GM12878 (cell line): ENCODE data around the gene UBASH3A. TPM values are rescaled to one million over a fixed set of nuclear protein-coding genes. Genes with fewer than 3 reads are reported as not detected.

Experiments
- ATAC-seq: fragments of 200-7000 bp; cut with Tn5 transposase; 3 replicates; pipeline ENCODE4 v1.9.1; 2020; ENCODE audit warnings: mild to moderate bottlenecking, moderate library complexity
- BruUV-seq: library from RNA; stranded (reverse); fragments of 400-500 nt; replicated peaks from 2 replicates; lab custom pipeline; 2021; lab: Mats Ljungman, UMichigan
- CTCF ChIA-PET: fragments of 300-600 bp; sonication (Branson Sonifier 250); formaldehyde crosslinking; extraction: SDS; loops from one replicate; lab custom pipeline; 2021; ENCODE audit warnings: inconsistent platforms; lab: Yijun Ruan, JAX
- POLR2A ChIA-PET: fragments of 350-600 bp; formaldehyde crosslinking; extraction: SDS; loops from one replicate; lab custom pipeline; 2021; ENCODE audit warnings: inconsistent platforms; lab: Charles Lee
- RAD21 ChIA-PET: fragments of 300-600 bp; sonication (Branson Sonifier 250); formaldehyde crosslinking; loops from one replicate; lab custom pipeline; 2023; ENCODE audit warnings: antibody characterized with exemption; ENCODE audit not compliant: unreplicated experiment; lab: Charles Lee
- SMC1A ChIA-PET: fragments of 300-600 bp; sonication (Branson Sonifier 250); formaldehyde crosslinking; loops from one replicate; lab custom pipeline; 2023; ENCODE audit not compliant: unreplicated experiment, uncharacterized antibody; lab: Charles Lee
- DNase-seq: peaks from one replicate; pipeline ENCODE4 v3.0.0-alpha.2; 2011; ENCODE audit warnings: low read depth, low spot score
- FAIRE-seq: peaks from 3 replicates; lab custom pipeline; 2011; peaks lifted over from hg19 to GRCh38; lab: Jason Lieb, UNC
- H2AFZ ChIP-seq: 2 replicates; pipeline ENCODE4 v1.6.0; 2011; ENCODE audit warnings: low read depth, low read length, control low read depth; ENCODE audit not compliant: control insufficient read depth
- H3K27ac ChIP-seq: 2 replicates; pipeline ENCODE4 v1.5.1; 2011; ENCODE audit warnings: control low read depth; ENCODE audit not compliant: control insufficient read depth, insufficient read depth
- H3K27me3 ChIP-seq, 2 experiments: replicated peaks in 1 of 2; 2 replicates each; pipeline versions ENCODE4 v1.6.0 to v1.6.1; 2011; ENCODE audit warnings: low read length in 1 of 2; ENCODE audit not compliant: control insufficient read depth in 2 of 2, insufficient read depth in 2 of 2
- H3K36me3 ChIP-seq, 2 experiments: 2 replicates each; pipeline ENCODE4 v1.5.1; 2011; ENCODE audit warnings: low read length in 1 of 2; ENCODE audit not compliant: control insufficient read depth in 2 of 2, insufficient read depth in 2 of 2
- H3K4me1 ChIP-seq: 2 replicates; pipeline ENCODE4 v1.6.1; 2011; ENCODE audit warnings: mild to moderate bottlenecking, low read length, moderate library complexity, mixed read lengths; ENCODE audit not compliant: control insufficient read depth, insufficient read depth
- H3K4me2 ChIP-seq: 2 replicates; pipeline ENCODE4 v1.6.0; 2011; ENCODE audit warnings: control low read depth; ENCODE audit not compliant: control insufficient read depth, insufficient read depth
- H3K4me3 ChIP-seq: fragments of 200-600 bp; sonication (generic); 2 replicates; pipeline ENCODE4 v1.5.1; 2016
- H3K79me2 ChIP-seq: 2 replicates; pipeline ENCODE4 v1.6.0; 2011; ENCODE audit warnings: low read length; ENCODE audit not compliant: control insufficient read depth, insufficient read depth
- H3K9ac ChIP-seq: 2 replicates; pipeline ENCODE4 v1.8.0; 2011; ENCODE audit warnings: low read length, control low read depth, mixed read lengths; ENCODE audit not compliant: control insufficient read depth, insufficient read depth
- H3K9me3 ChIP-seq: replicated peaks from 3 replicates; pipeline ENCODE4 v1.5.1; 2011; ENCODE audit warnings: mild to moderate bottlenecking, low read length; ENCODE audit not compliant: control insufficient read depth, insufficient read depth
- H4K20me1 ChIP-seq: 2 replicates; pipeline ENCODE4 v1.6.0; 2011; ENCODE audit not compliant: control insufficient read depth, insufficient read depth
- BHLHE40 ChIP-seq, 2 experiments: fragments of 450-650 bp in 1 of 2; IDR thresholded peaks; 2 replicates each; pipeline ENCODE4 v1.6.1; 2011 to 2017; ENCODE audit warnings: low read depth in 2 of 2, borderline replicate concordance in 1 of 2, improper control_type of control experiment in 1 of 2, low read length in 1 of 2, mild to moderate bottlenecking in 1 of 2
- CBFB ChIP-seq: IDR thresholded peaks from 2 replicates; pipeline ENCODE4 v1.6.1; 2016; ENCODE audit warnings: antibody characterized with exemption, low read depth
- CREM ChIP-seq: IDR thresholded peaks from 2 replicates; pipeline ENCODE4 v1.6.1; 2014; ENCODE audit warnings: antibody characterized with exemption, low read depth
- DPF2 ChIP-seq: fragments of 450-650 bp; IDR thresholded peaks from 2 replicates; pipeline ENCODE4 v1.6.1; 2017; ENCODE audit warnings: mild to moderate bottlenecking
- FOXM1 ChIP-seq: IDR thresholded peaks from 2 replicates; pipeline ENCODE4 v1.6.1; 2012; ENCODE audit warnings: low read depth, mild to moderate bottlenecking, inconsistent platforms, low read length, moderate library complexity
- IKZF1 ChIP-seq: fragments of 450-650 bp; conservative IDR thresholded peaks from 2 replicates; pipeline ENCODE4 v1.6.1; 2017; ENCODE audit warnings: antibody characterized with exemption, mild to moderate bottlenecking
- KAT2A ChIP-seq: conservative IDR thresholded peaks from 2 replicates; pipeline ENCODE4 v1.6.1; 2011; ENCODE audit warnings: low read depth, low read length; ENCODE audit not compliant: control insufficient read depth
- POU2F2 ChIP-seq: IDR thresholded peaks from 3 replicates; pipeline ENCODE4 v1.6.1; 2011; ENCODE audit warnings: low read depth, mild to moderate bottlenecking, low read length, borderline replicate concordance
- SMARCA5 ChIP-seq: fragments of 450-650 bp; IDR thresholded peaks from 2 replicates; pipeline ENCODE4 v1.6.1; 2017; ENCODE audit warnings: mild to moderate bottlenecking
- SRF ChIP-seq, 2 experiments: IDR thresholded peaks; 2 replicates each; pipeline ENCODE4 v1.6.1; 2011; ENCODE audit warnings: low read depth in 2 of 2, low read length in 2 of 2, mild to moderate bottlenecking in 1 of 2, moderate library complexity in 1 of 2
- WGBS: methylation state at CpG from one replicate; pipeline ENCODE4 v1.1.6; 2016; ENCODE audit warnings: low lambda C conversion rate; ENCODE audit not compliant: insufficient replicate concordance, insufficient coverage; ENCODE audit errors: missing lambda C conversion rate; 5-methylcytosine and 5-hydroxymethylcytosine counted together
- in situ Hi-C: fragments of 300-500 bp; cut with MboI; formaldehyde crosslinking; loops from 9 replicates; pipeline ENCODE4 v1.14.3; 2018; ENCODE audit warnings: mixed read lengths
- intact Hi-C: fragments of 100-400 bp; cut with micrococcal nuclease; formaldehyde crosslinking; loops from one replicate; pipeline ENCODE4 v1.14.2; 2022; ENCODE audit not compliant: unreplicated experiment
- polyA plus RNA-seq, 11 experiments: library from polyadenylated mRNA; depleted of rRNA in 4 of 11; unstranded in 6 of 11; stranded (reverse) in 5 of 11; fragments of >200 nt; fragmentation: Nextera tagmentation in 4 of 11; fragmentation: Illumina TruSeq in 1 of 11; extraction: Ambion mirVana in 4 of 11; extraction: Trizol in 1 of 11; gene quantifications; 1 replicate in 1 of 11; 2 replicates in 10 of 11; pipeline versions ENCODE4 v1.2.1 to v1.2.3, GENCODE V29; 2011 to 2016; ENCODE audit warnings: inconsistent platforms in 2 of 11, missing spikeins in 2 of 11, low read depth in 1 of 11
- total RNA-seq, 4 experiments: library from RNA; depleted of rRNA in 3 of 4; stranded (reverse); fragments of >200 nt in 3 of 4; fragmentation: Illumina TruSeq in 1 of 4; extraction: Trizol in 1 of 4; gene quantifications; 2 replicates each; pipeline versions ENCODE4 v1.2.1 to v1.2.3, GENCODE V29; 2013 to 2021
- TF ChIP-seq, protein P1 (sequence below): fragments of 450-650 bp; IDR thresholded peaks from 2 replicates; pipeline ENCODE4 v1.6.1; 2017; ENCODE audit warnings: mild to moderate bottlenecking, moderate library complexity
- TF ChIP-seq, protein P2 (sequence below): fragments of 450-650 bp; IDR thresholded peaks from 2 replicates; pipeline ENCODE4 v1.6.1; 2018; ENCODE audit warnings: mild to moderate bottlenecking, low read depth, moderate library complexity; ENCODE audit not compliant: partially characterized antibody

UBASH3A gene
- total and polyA plus RNA-seq, 10 of the 15 experiments (the other 5 are each of a cell fraction or from before 2014, with no cell fraction given), result 0.04 to 0.39 (median 0.23) TPM; not detected in 1

DNA sequence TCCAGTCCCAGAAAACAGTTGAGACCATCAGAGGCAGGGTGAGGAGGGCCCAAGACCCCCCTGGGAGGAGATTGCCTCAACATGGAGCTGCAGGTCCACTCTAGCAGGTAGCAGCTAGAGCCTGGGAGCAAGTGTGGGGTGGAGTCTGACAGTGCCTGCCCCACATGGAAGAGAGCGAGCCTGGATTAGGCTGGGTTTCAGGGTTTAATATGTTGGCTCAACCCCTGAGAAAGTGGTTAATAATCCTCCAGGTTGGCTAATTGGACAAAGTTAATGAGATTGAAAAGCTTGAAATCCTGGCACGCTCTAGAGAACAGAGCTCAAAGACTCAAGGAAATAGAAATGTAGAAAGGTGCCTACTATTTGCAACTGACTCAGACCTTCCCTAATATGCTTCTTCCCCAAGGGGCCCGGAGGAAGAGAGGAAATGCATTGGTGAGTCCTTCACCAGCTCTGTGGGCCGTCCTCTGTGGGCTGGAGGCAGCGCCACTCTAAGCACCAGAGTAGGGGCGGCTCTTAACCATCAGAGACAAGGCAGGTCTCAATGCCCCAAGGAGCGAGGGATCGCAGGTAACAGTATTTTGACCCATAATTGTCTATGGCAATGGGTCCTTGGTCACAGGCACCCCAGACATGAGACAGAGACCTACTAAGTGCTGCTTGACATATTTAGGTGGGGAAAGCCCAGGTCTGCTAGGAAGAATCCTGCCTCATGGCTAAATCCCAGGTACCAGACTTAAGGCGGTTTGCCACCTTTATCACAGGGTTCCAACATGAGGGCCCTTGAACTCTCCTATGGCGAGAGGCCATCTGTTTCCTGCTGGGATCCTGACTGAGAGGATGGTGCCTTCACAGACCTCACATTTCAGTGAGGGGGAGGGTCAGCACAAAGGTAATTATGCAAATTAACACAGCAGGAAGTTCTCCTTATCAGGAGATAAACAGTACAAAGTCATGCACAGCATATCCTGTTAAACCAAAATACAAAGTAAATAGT is 58.5 kb downstream of the UBASH3A start:
- Histone ChIP-seq H3K9ac (no peak overlapping the region), H3K9me3 (no peaks in the 10 kb centered on the region; the same call in 2 of the 3 replicates), H3K36me3 (no peaks in the 10 kb centered on the region), H3K27me3 (no peaks in the 10 kb centered on the region), H4K20me1 (no peaks in the 10 kb centered on the region), H2AFZ (no peak overlapping the region), H3K4me2 (peak overlapping the region; percentile 91), H3K27ac (no peak overlapping the region; the same call in 1 of the 2 replicates), H3K79me2 (no peaks in the 10 kb centered on the region), H3K4me3 (no peak overlapping the region), H3K4me1 (peaks cover 65% of the 10 kb centered on the region)
- 65% methylated on average over 10 of the region's 10 CpGs for WGBS
- no peak for ATAC-seq
- no peak for FAIRE-seq
- ChIA-PET SMC1A (interaction anchor here (0.7 to 12.0 kb wide), 16 partner anchors 11 to 232 kb away, joined by 3 to 268 read pairs (median 4); no protein-coding TSS in a partner anchor), CTCF (interaction anchor here (0.6 to 7.8 kb wide), 11 partner anchors 10 to 316 kb away, joined by 3 to 168 read pairs (median 4); no protein-coding TSS in a partner anchor), RAD21 (interaction anchor here (0.6 to 7.2 kb wide), 13 partner anchors 12 to 229 kb away, joined by 3 to 146 read pairs (median 5); no protein-coding TSS in a partner anchor), POLR2A (interaction anchor here (0.6 to 8.6 kb wide), 10 partner anchors 11 to 175 kb away, joined by 3 to 54 read pairs (median 4); no protein-coding TSS in a partner anchor)
- in situ Hi-C loops (no loop called here), intact Hi-C loops (loop anchor here (2.0 to 10.0 kb wide), 2 partner anchors 43 to 227 kb away; no protein-coding TSS in a partner anchor)
- no peak for DNase-seq
- BruUV-seq, result no TSS peak
- TF ChIP-seq, protein P1, sequence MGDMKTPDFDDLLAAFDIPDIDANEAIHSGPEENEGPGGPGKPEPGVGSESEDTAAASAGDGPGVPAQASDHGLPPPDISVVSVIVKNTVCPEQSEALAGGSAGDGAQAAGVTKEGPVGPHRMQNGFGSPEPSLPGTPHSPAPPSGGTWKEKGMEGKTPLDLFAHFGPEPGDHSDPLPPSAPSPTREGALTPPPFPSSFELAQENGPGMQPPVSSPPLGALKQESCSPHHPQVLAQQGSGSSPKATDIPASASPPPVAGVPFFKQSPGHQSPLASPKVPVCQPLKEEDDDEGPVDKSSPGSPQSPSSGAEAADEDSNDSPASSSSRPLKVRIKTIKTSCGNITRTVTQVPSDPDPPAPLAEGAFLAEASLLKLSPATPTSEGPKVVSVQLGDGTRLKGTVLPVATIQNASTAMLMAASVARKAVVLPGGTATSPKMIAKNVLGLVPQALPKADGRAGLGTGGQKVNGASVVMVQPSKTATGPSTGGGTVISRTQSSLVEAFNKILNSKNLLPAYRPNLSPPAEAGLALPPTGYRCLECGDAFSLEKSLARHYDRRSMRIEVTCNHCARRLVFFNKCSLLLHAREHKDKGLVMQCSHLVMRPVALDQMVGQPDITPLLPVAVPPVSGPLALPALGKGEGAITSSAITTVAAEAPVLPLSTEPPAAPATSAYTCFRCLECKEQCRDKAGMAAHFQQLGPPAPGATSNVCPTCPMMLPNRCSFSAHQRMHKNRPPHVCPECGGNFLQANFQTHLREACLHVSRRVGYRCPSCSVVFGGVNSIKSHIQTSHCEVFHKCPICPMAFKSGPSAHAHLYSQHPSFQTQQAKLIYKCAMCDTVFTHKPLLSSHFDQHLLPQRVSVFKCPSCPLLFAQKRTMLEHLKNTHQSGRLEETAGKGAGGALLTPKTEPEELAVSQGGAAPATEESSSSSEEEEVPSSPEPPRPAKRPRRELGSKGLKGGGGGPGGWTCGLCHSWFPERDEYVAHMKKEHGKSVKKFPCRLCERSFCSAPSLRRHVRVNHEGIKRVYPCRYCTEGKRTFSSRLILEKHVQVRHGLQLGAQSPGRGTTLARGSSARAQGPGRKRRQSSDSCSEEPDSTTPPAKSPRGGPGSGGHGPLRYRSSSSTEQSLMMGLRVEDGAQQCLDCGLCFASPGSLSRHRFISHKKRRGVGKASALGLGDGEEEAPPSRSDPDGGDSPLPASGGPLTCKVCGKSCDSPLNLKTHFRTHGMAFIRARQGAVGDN, result no peak
- TF ChIP-seq CREM (no peak), CBFB (no peak), POU2F2 (peak; percentile 73; the same call in 1 of the 3 replicates), KAT2A (no peak), SMARCA5 (peak; percentile 76; the same call in 1 of the 2 replicates), SRF (IDR thresholded peaks at IDR 0.05; ENCODE audit: low read depth in 2 of 2, low read length in 2 of 2) (peak; percentile 77 to 93), FOXM1 (no peak), BHLHE40 (IDR thresholded peaks at IDR 0.05; ENCODE audit: borderline replicate concordance in 1 of 2, low read depth in 2 of 2, low read length in 1 of 2) (0 out of 4 replicates have a peak, but pooled peaks of 1 of the 2 experiments have one; percentile 5), DPF2 (peak; percentile 80), IKZF1 (peak; percentile 23; the same call in 1 of the 2 replicates)
- TF ChIP-seq, protein P2, sequence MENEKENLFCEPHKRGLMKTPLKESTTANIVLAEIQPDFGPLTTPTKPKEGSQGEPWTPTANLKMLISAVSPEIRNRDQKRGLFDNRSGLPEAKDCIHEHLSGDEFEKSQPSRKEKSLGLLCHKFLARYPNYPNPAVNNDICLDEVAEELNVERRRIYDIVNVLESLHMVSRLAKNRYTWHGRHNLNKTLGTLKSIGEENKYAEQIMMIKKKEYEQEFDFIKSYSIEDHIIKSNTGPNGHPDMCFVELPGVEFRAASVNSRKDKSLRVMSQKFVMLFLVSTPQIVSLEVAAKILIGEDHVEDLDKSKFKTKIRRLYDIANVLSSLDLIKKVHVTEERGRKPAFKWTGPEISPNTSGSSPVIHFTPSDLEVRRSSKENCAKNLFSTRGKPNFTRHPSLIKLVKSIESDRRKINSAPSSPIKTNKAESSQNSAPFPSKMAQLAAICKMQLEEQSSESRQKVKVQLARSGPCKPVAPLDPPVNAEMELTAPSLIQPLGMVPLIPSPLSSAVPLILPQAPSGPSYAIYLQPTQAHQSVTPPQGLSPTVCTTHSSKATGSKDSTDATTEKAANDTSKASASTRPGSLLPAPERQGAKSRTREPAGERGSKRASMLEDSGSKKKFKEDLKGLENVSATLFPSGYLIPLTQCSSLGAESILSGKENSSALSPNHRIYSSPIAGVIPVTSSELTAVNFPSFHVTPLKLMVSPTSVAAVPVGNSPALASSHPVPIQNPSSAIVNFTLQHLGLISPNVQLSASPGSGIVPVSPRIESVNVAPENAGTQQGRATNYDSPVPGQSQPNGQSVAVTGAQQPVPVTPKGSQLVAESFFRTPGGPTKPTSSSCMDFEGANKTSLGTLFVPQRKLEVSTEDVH, result no peak
